Esophagus squamous epithelium (tissue), 5 donors: Measurements from ENCODE around the gene SEC11C. TPM values are rescaled to one million over a fixed set of nuclear protein-coding genes. Genes with fewer than 3 reads are reported as not detected.

Experiments
- DNase-seq: peaks from one replicate; lab custom pipeline; 2025; lab: John Stamatoyannopoulos, UW
- H3K27ac ChIP-seq, 4 donors: fragments of 200-600 bp; sonication (generic); one replicate each; pipeline ENCODE4 v1.5.1; 2016 to 2019; ENCODE audit warnings: mild to moderate bottlenecking in 1 of 4
- H3K27me3 ChIP-seq, 4 donors: fragments of 200-600 bp; sonication (generic); 1 replicate in 3 of 4; 2 replicates in 1 of 4; pipeline versions ENCODE4 v1.5.1 to v1.6.0; 2017 to 2021; ENCODE audit warnings: antibody characterized with exemption in 1 of 4
- H3K36me3 ChIP-seq, 3 donors: fragments of 200-600 bp; sonication (generic); one replicate each; pipeline ENCODE4 v1.5.1; 2016 to 2019
- H3K4me1 ChIP-seq, 3 donors: fragments of 200-600 bp; sonication (generic); one replicate each; pipeline ENCODE4 v1.5.1; 2017 to 2019
- H3K4me3 ChIP-seq, 4 donors: fragments of 200-600 bp; sonication (generic); 1 replicate in 3 of 4; 2 replicates in 1 of 4; pipeline ENCODE4 v1.5.1; 2016 to 2019; ENCODE audit warnings: mild to moderate bottlenecking in 2 of 4, moderate library complexity in 1 of 4
- H3K9me3 ChIP-seq, 3 donors: fragments of 200-600 bp; sonication (generic); one replicate each; pipeline ENCODE4 v1.5.1; 2016 to 2019
- CTCF ChIP-seq, 6 experiments: fragments of 450-650 bp in 4 of 6; fragments of 200-600 bp in 2 of 6; sonication (generic) in 2 of 6; IDR thresholded peaks; one replicate each; pipeline ENCODE4 v1.5.1; 2016 to 2019; ENCODE audit warnings: antibody characterized with exemption in 6 of 6, mild to moderate bottlenecking in 4 of 6, moderate library complexity in 4 of 6
- POLR2A ChIP-seq, 4 donors: fragments of 450-650 bp; IDR thresholded peaks; one replicate each; pipeline ENCODE4 v1.6.1; 2017; ENCODE audit warnings: antibody characterized with exemption in 4 of 4, mild to moderate bottlenecking in 4 of 4, moderate library complexity in 3 of 4
- WGBS, 2 donors: methylation state at CpG; one replicate each; pipeline ENCODE4 v1.1.5; 2018; 5-methylcytosine and 5-hydroxymethylcytosine counted together
- intact Hi-C: fragments of 100-400 bp; cut with DNase I; formaldehyde crosslinking; loops from one replicate; pipeline ENCODE4 v1.15.0; 2022
- total RNA-seq, 4 donors: library from RNA; depleted of rRNA; stranded (reverse); fragments of >200 nt; gene quantifications; one replicate each; pipeline ENCODE4 v1.1.0, GENCODE V29; 2016
- donor health status: DM: yes; HTN: yes; CAD: no.

Gene SEC11C
- total RNA-seq, 4 donors from 2014 or later: 29.6 to 61.8 (median 31.7) TPM

- Histone ChIP-seq H3K9me3 (no peaks in the 10 kb centered on the region), H3K27ac (no peak overlapping the region), H3K4me3 (no peak overlapping the region), H3K36me3 (no peaks in the 10 kb centered on the region), H3K4me1 (no peaks in the 10 kb centered on the region), H3K27me3 (no peaks in the 10 kb centered on the region)
- intact Hi-C loops: no loop called here
- 57 to 64% methylated on average over 1 of the region's 1 CpG for WGBS, 2 donors
- DNase-seq: no peak
- TF ChIP-seq CTCF (IDR thresholded peaks at IDR 0.05) (no peak), POLR2A (IDR thresholded peaks at IDR 0.05) (no peak)
Observed at GRCh38 chr18:59189746-59190145, 50.1 kb downstream of the SEC11C start.

GRCh38 chr18:59196161-59196725, 56.6 kb downstream of the SEC11C start:
- H3K4me1 ChIP-seq: no peaks in the 10 kb centered on the region
- H3K27me3 ChIP-seq: peaks cover 0 to 15% (median 0%) of the 10 kb centered on the region in 4 donors
- 37 to 51% methylated on average over 3 of the region's 4 CpGs for WGBS, 2 donors
- H3K4me3 ChIP-seq: no peak overlapping the region
- DNase-seq: no peak
- no peaks in the 10 kb centered on the region for H3K36me3 ChIP-seq
- intact Hi-C loops: no loop called here
- TF ChIP-seq POLR2A (IDR thresholded peaks at IDR 0.05) (no peak), CTCF (IDR thresholded peaks at IDR 0.05) (no peak)
- H3K9me3 ChIP-seq: no peaks in the 10 kb centered on the region
- H3K27ac ChIP-seq: no peak overlapping the region

GRCh38 chr18:59197636-59198035, 58.0 kb downstream of the SEC11C start:
- no peak overlapping the region for H3K4me3 ChIP-seq
- intact Hi-C loops: no loop called here
- H3K36me3 ChIP-seq: no peaks in the 10 kb centered on the region
- 49 to 64% methylated on average over 2 of the region's 2 CpGs for WGBS, 2 donors
- TF ChIP-seq POLR2A (IDR thresholded peaks at IDR 0.05): no peak
- no peak for TF ChIP-seq CTCF (IDR thresholded peaks at IDR 0.05)
- no peaks in the 10 kb centered on the region for H3K4me1 ChIP-seq
- no peak for DNase-seq
- peaks cover 0 to 15% (median 0%) of the 10 kb centered on the region in 4 donors for H3K27me3 ChIP-seq
- H3K9me3 ChIP-seq: no peaks in the 10 kb centered on the region
- no peak overlapping the region for H3K27ac ChIP-seq

GRCh38 chr18:59198215-59198614, 58.5 kb downstream of the SEC11C start:
- no peak for DNase-seq
- Histone ChIP-seq H3K4me3 (no peak overlapping the region), H3K9me3 (no peaks in the 10 kb centered on the region), H3K27me3 (peaks cover 0 to 18% (median 0%) of the 10 kb centered on the region in 4 donors), H3K27ac (no peak overlapping the region), H3K4me1 (no peaks in the 10 kb centered on the region), H3K36me3 (no peaks in the 10 kb centered on the region)
- TF ChIP-seq POLR2A (IDR thresholded peaks at IDR 0.05) (no peak), CTCF (IDR thresholded peaks at IDR 0.05) (no peak)
- WGBS, 2 donors: 86 to 87% methylated on average over 6 of the region's 6 CpGs
- intact Hi-C loops: no loop called here

GRCh38 chr18:59200787-59201186, 61.1 kb downstream of the SEC11C start:
- Histone ChIP-seq H3K9me3 (no peaks in the 10 kb centered on the region), H3K36me3 (no peaks in the 10 kb centered on the region), H3K4me3 (no peak overlapping the region), H3K4me1 (no peaks in the 10 kb centered on the region), H3K27ac (no peak overlapping the region), H3K27me3 (peaks cover 0 to 18% (median 0%) of the 10 kb centered on the region in 4 donors)
- no peak for DNase-seq
- intact Hi-C loops: no loop called here
- TF ChIP-seq POLR2A (IDR thresholded peaks at IDR 0.05): no peak
- no peak for TF ChIP-seq CTCF (IDR thresholded peaks at IDR 0.05)
- WGBS, 2 donors: 76 to 80% methylated on average over 2 to 3 of the region's 3 CpGs
